ENCODE measurements around the gene ELMO3.
A peak's percentile ranks its signal among the peaks of the same experiment; 100 is the strongest.

Gene ELMO3

DNA sequence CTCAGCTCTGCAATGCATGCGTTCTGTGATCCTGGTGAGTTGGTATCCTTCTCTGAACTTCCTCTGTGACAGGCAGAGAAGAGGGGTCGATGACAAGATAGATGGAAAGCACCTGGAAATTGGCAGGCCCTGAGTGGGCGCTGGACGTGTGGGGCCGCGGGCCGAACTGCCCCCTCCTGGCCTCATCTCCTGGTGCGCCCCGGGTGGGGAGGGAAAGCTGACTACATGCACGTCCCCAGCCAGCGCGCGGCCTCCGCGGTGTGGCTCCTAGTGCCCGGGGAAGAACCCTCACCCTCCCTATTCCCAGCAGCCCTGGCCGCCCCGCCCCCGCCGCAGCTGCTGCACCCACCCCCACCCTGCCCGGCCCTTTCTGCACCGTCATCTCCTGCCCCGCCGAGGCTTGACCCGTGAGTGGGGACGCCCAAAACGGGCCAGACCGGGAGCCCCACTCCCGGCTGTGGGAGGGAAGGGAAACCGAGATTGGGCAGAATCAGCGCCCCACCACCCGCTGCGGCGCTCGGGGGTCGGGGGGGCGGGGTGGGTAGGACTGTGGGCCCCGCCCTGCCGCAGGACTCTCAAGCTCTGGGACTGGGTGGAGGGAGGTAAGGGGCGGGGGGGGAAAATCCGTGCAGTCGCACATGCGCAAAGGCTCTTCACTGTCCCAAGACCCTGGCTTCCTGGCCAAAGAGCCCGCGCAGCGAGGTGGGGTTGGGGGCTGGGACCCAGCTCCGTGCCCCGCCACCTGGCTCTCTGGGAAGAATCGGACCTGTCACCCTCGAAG lies 28.6 kb upstream of the ELMO3 start, which contains the start of gene NOL3:
NOL3 (plus strand) TSS at position 371 of the 781 bp plus-strand sequence.
- peak; percentile 86 for DNase-seq (ENCODE audit: low read depth, low spot score)
- H3K4me3 ChIP-seq (ENCODE audit: low read depth, low read length) = peak within 1 kb of the TSS; percentile 46
- in situ Hi-C loops (cut with HindIII; ENCODE audit: low sequenced_read_pairs) = no loop called here
- TF ChIP-seq CTCF (IDR thresholded peaks at IDR 0.05; ENCODE audit: low read depth, low read length) = no peak

DNA sequence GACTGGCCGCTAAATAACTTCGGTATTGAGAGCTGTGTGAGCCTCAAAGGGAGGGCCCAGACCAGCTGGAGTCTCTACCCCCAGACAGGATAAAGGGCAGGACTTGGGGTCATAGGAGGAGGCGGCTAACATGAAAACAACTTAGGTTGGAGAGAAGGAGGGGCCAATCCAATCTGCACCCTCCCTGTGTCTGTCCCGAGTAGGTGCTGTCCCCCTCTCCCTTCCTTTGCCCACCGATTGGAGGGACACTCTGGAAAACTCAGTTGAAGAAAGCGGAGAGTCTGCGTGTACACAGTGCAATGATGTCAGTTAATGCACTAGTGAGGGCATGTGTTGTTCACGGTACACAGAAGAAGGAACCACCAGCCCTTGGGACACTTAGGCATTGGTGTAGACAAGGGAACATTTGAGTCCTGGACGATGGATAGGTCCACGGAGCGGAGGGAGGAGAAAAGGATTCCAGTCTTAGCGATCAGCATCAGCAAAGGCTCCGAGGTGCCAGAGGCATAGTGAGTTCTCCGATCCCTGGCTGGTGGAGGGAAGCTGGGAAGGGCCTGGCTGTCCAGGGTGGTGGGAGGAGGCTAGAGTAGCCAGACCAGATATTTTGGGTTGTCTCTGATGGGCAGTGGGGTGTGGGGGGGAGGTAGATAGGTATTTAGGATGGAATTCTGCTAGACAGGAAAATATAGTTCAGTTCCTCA lies 27.8 kb upstream of the ELMO3 start:
- in situ Hi-C loops (cut with HindIII; ENCODE audit: low sequenced_read_pairs) = no loop called here
- TF ChIP-seq CTCF (IDR thresholded peaks at IDR 0.05; ENCODE audit: low read depth, low read length) = no peak
- H3K4me3 ChIP-seq (ENCODE audit: low read depth, low read length) = peak overlapping the region; percentile 46
- no peak for DNase-seq (ENCODE audit: low read depth, low spot score)

- no peak for DNase-seq (ENCODE audit: low read depth, low spot score)
- no peak for TF ChIP-seq CTCF (IDR thresholded peaks at IDR 0.05; ENCODE audit: low read depth, low read length)
- in situ Hi-C loops (cut with HindIII; ENCODE audit: low sequenced_read_pairs) = no loop called here
- H3K4me3 ChIP-seq (ENCODE audit: low read depth, low read length) = no peak overlapping the region
These were observed 25.6 kb upstream of the ELMO3 start for GRCh38 chr16:67173323-67173722.

GRCh38 chr16:67173808-67174705 lies 24.9 kb upstream of the ELMO3 start:
- H3K4me3 ChIP-seq (ENCODE audit: low read depth, low read length) = peak overlapping the region; percentile 30
- in situ Hi-C loops (cut with HindIII; ENCODE audit: low sequenced_read_pairs) = no loop called here
- DNase-seq (ENCODE audit: low read depth, low spot score) = peak; percentile 82
- TF ChIP-seq CTCF (IDR thresholded peaks at IDR 0.05; ENCODE audit: low read depth, low read length) = peak; percentile 29

- TF ChIP-seq CTCF (IDR thresholded peaks at IDR 0.05; ENCODE audit: low read depth, low read length) = no peak
These were observed 24.2 kb upstream of the ELMO3 start for GRCh38 chr16:67174706-67175231.

DNA sequence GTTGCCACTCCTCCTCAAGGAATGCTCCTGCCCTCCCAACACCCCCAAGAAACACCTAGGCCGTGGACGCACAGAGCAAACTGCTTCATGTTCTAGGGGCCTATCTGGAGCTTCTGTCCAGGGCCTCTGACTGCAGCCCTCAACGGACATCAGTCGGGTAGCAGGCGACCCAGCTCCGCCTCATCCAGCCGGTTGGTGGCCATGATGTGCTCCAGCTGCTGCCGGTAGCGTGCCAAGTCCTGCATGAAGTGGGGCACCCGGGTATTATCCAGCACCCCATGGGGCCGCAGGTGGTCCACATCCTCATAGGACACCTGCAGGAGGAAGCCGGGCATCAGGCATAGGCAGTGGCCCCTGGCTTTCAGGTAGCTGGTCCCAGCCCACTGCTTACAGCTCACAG lies 22.3 kb upstream of the ELMO3 start:
- DNase-seq (ENCODE audit: low read depth, low spot score) = no peak
- no peak for TF ChIP-seq CTCF (IDR thresholded peaks at IDR 0.05; ENCODE audit: low read depth, low read length)
- H3K4me3 ChIP-seq (ENCODE audit: low read depth, low read length) = no peak overlapping the region
- in situ Hi-C loops (cut with HindIII; ENCODE audit: low sequenced_read_pairs) = no loop called here

More at GRCh38 chr16:67174706-67175231, 24.2 kb upstream of the ELMO3 start:
- DNase-seq (ENCODE audit: low read depth, low spot score) = no peak
- in situ Hi-C loops (cut with HindIII; ENCODE audit: low sequenced_read_pairs) = no loop called here
- H3K4me3 ChIP-seq (ENCODE audit: low read depth, low read length) = peak overlapping the region; percentile 30
